GM23338 (cell line): ENCODE results near the gene SLC4A3. TPM values are rescaled to one million over a fixed set of nuclear protein-coding genes. Genes with fewer than 3 reads are reported as not detected.

ENCODE experiments used
- ATAC-seq: fragments of 200-7000 bp; cut with Tn5 transposase; 3 replicates; pipeline ENCODE4 v1.9.1; 2020
- DNase-seq: peaks from one replicate; pipeline ENCODE4 v3.0.0-alpha.2; 2015; ENCODE audit warnings: low spot score
- H2AFZ ChIP-seq: fragments of 200-600 bp; sonication (generic); 2 replicates; pipeline ENCODE4 v1.8.0; 2016; ENCODE audit warnings: antibody characterized with exemption, mild to moderate bottlenecking, moderate library complexity
- H3F3A ChIP-seq: fragments of 200-600 bp; sonication (generic); replicated peaks from 2 replicates; pipeline ENCODE4 v1.8.0; 2017; ENCODE audit warnings: antibody characterized with exemption, mixed run types, low read depth
- H3K27ac ChIP-seq: fragments of 200-600 bp; sonication (generic); 2 replicates; pipeline ENCODE4 v1.6.1; 2016; ENCODE audit warnings: low read depth
- H3K27me3 ChIP-seq: fragments of 200-600 bp; sonication (generic); 2 replicates; pipeline ENCODE4 v1.8.0; 2016; ENCODE audit warnings: mild to moderate bottlenecking, mixed run types, moderate library complexity; ENCODE audit not compliant: insufficient read depth
- H3K36me3 ChIP-seq: fragments of 200-600 bp; sonication (generic); 2 replicates; pipeline ENCODE4 v1.8.0; 2016; ENCODE audit warnings: mild to moderate bottlenecking; ENCODE audit not compliant: insufficient read depth
- H3K4me1 ChIP-seq: fragments of 200-600 bp; sonication (generic); 2 replicates; pipeline ENCODE4 v1.8.0; 2016; ENCODE audit warnings: mild to moderate bottlenecking, moderate library complexity; ENCODE audit not compliant: insufficient read depth
- H3K4me2 ChIP-seq: fragments of 200-600 bp; sonication (generic); 2 replicates; pipeline ENCODE4 v1.7.1; 2017; ENCODE audit warnings: mixed run types
- H3K4me3 ChIP-seq: fragments of 200-600 bp; sonication (generic); 2 replicates; pipeline ENCODE4 v1.6.1; 2016; ENCODE audit warnings: mixed run types
- H3K79me2 ChIP-seq: fragments of 200-600 bp; sonication (generic); replicated peaks from 2 replicates; pipeline ENCODE4 v1.8.0; 2017; ENCODE audit warnings: mild to moderate bottlenecking; ENCODE audit not compliant: insufficient read depth
- H3K9me2 ChIP-seq: fragments of 200-600 bp; sonication (generic); 2 replicates; pipeline ENCODE4 v1.8.0; 2017; ENCODE audit not compliant: insufficient read depth
- H4K20me1 ChIP-seq: fragments of 200-600 bp; sonication (generic); replicated peaks from 2 replicates; pipeline ENCODE4 v1.8.0; 2017; ENCODE audit warnings: mild to moderate bottlenecking; ENCODE audit not compliant: insufficient read depth
- H3K27ac Mint-ChIP-seq: 2 replicates; pipeline ENCODE4 v1.8.0; 2020; ENCODE audit warnings: inconsistent platforms, mild to moderate bottlenecking, moderate library complexity, mixed read lengths
- H3K27me3 Mint-ChIP-seq: 3 replicates; pipeline ENCODE4 v1.8.0; 2022; ENCODE audit warnings: low read depth, mild to moderate bottlenecking, moderate library complexity, mixed read lengths, inconsistent platforms; ENCODE audit not compliant: insufficient read depth, poor library complexity
- H3K36me3 Mint-ChIP-seq: 3 replicates; pipeline ENCODE4 v1.8.0; 2021; ENCODE audit warnings: low read depth, mild to moderate bottlenecking, inconsistent platforms, moderate library complexity, mixed read lengths
- H3K4me1 Mint-ChIP-seq: 3 replicates; pipeline ENCODE4 v1.8.0; 2020; ENCODE audit warnings: mild to moderate bottlenecking, inconsistent platforms, mixed read lengths
- H3K4me3 Mint-ChIP-seq: 3 replicates; pipeline ENCODE4 v1.8.0; 2021; ENCODE audit warnings: moderate library complexity, mild to moderate bottlenecking, inconsistent platforms, mixed read lengths
- H3K9me3 Mint-ChIP-seq: 3 replicates; pipeline ENCODE4 v1.8.0; 2020; ENCODE audit warnings: moderate library complexity, mild to moderate bottlenecking, inconsistent platforms, mixed read lengths
- CREB1 ChIP-seq: fragments of 250-450 bp; sonication (Bioruptor Pico); IDR thresholded peaks from 2 replicates; pipeline ENCODE4 v1.5.0; 2020; ENCODE audit warnings: low read depth, mild to moderate bottlenecking, moderate library complexity
- CTCF ChIP-seq, 2 experiments: fragments of 200-600 bp in 1 of 2; sonication (generic) in 1 of 2; conservative IDR thresholded peaks; 2 replicates each; pipeline versions ENCODE4 v1.5.1 to v1.6.1; 2016 to 2017; ENCODE audit warnings: antibody characterized with exemption in 2 of 2, low read depth in 2 of 2, mild to moderate bottlenecking in 2 of 2, moderate library complexity in 1 of 2
- ETS1 ChIP-seq: IDR thresholded peaks from 2 replicates; pipeline ENCODE4 v1.6.1; 2016; ENCODE audit warnings: antibody characterized with exemption
- EZH2 ChIP-seq: fragments of 200-600 bp; sonication (generic); IDR thresholded peaks from one replicate; pipeline ENCODE4 v1.8.0; 2017; ENCODE audit warnings: antibody characterized with exemption, mild to moderate bottlenecking, low read depth; ENCODE audit not compliant: unreplicated experiment
- EZH2phosphoT487 ChIP-seq: fragments of 200-600 bp; sonication (generic); IDR thresholded peaks from one replicate; pipeline ENCODE4 v1.8.1; 2018; ENCODE audit warnings: antibody characterized with exemption; ENCODE audit not compliant: unreplicated experiment
- JUNB ChIP-seq: IDR thresholded peaks from one replicate; pipeline ENCODE4 v1.6.1; 2016; ENCODE audit warnings: antibody characterized with exemption; ENCODE audit not compliant: unreplicated experiment
- NANOG ChIP-seq: IDR thresholded peaks from 2 replicates; pipeline ENCODE4 v1.6.1; 2016; ENCODE audit warnings: antibody characterized with exemption, borderline replicate concordance
- POLR2AphosphoS5 ChIP-seq: IDR thresholded peaks from 2 replicates; pipeline ENCODE4 v1.6.1; 2016; ENCODE audit warnings: antibody characterized with exemption, low read depth
- STAT1 ChIP-seq: IDR thresholded peaks from one replicate; pipeline ENCODE4 v1.6.1; 2016; ENCODE audit warnings: antibody characterized with exemption; ENCODE audit not compliant: unreplicated experiment
- ZNF114 ChIP-seq: fragments of 250-450 bp; sonication (Bioruptor Pico); IDR thresholded peaks from 2 replicates; pipeline ENCODE4 v1.5.0; 2020; ENCODE audit warnings: mild to moderate bottlenecking, moderate library complexity
- ZNF331 ChIP-seq: fragments of 250-450 bp; sonication (Bioruptor Pico); IDR thresholded peaks from 2 replicates; pipeline ENCODE4 v1.5.0; 2020; ENCODE audit warnings: low read depth, mild to moderate bottlenecking, moderate library complexity
- polyA plus RNA-seq: library from polyadenylated mRNA; unstranded; fragments of >200 nt; fragmentation: Nextera tagmentation; extraction: Ambion mirVana; gene quantifications from 2 replicates; pipeline ENCODE4 v1.2.1, GENCODE V29; 2016
- total RNA-seq: library from RNA; depleted of rRNA; stranded (reverse); fragments of >200 nt; shearing (Covaris generic); gene quantifications from 2 replicates; pipeline ENCODE4 v1.2.3, GENCODE V29; 2014
- TF ChIP-seq, protein P1 (sequence below): IDR thresholded peaks from one replicate; pipeline ENCODE4 v1.6.1; 2018; ENCODE audit warnings: antibody characterized with exemption; ENCODE audit not compliant: unreplicated experiment

SLC4A3 gene
- total and polyA plus RNA-seq, 2 experiments from 2014 or later: 3.6 to 6.8 TPM

- no peak for TF ChIP-seq ZNF114
- no peak for TF ChIP-seq EZH2phosphoT487
- TF ChIP-seq ETS1: no peak
- no peak for TF ChIP-seq EZH2
- no peak for TF ChIP-seq ZNF331
- TF ChIP-seq CREB1 (CRISPR knock-in tag): no peak
Observed at GRCh38 chr2:219621935-219622334, 5.5 kb upstream of the SLC4A3 start (continued).

- no peak for DNase-seq
- no peak for ATAC-seq
- peaks cover 13% of the 10 kb centered on the region for H3K27me3 Mint-ChIP-seq
- H4K20me1 ChIP-seq: no peaks in the 10 kb centered on the region; the same call in 1 of the 2 replicates
- H3K4me1 ChIP-seq: peaks cover 4% of the 10 kb centered on the region; the same call in 1 of the 2 replicates
- no peaks in the 10 kb centered on the region for H3K9me2 ChIP-seq
- H3F3A ChIP-seq: 0 out of 2 replicates have a peak, but pooled peaks cover 5% of the 10 kb centered on the region
- H3K4me3 Mint-ChIP-seq: no peak overlapping the region
- H3K27me3 ChIP-seq: peaks cover 6% of the 10 kb centered on the region; the same call in 1 of the 2 replicates
- TF ChIP-seq ETS1: no peak
- no peaks in the 10 kb centered on the region for H3K36me3 Mint-ChIP-seq
- no peaks in the 10 kb centered on the region for H3K79me2 ChIP-seq
- no peaks in the 10 kb centered on the region for H3K36me3 ChIP-seq
- no peaks in the 10 kb centered on the region for H3K9me3 Mint-ChIP-seq
- no peak overlapping the region for H2AFZ ChIP-seq
- H3K27ac Mint-ChIP-seq: no peak overlapping the region
- no peak overlapping the region for H3K4me2 ChIP-seq
- H3K4me1 Mint-ChIP-seq: peaks cover 6% of the 10 kb centered on the region; the same call in 2 of the 3 replicates
- H3K27ac ChIP-seq: no peak overlapping the region
- no peak overlapping the region for H3K4me3 ChIP-seq
Observed at GRCh38 chr2:219622472-219622871, 5.0 kb upstream of the SLC4A3 start.

GRCh38 chr2:219624565-219624964 lies 2.9 kb upstream of the SLC4A3 start:
- Histone ChIP-seq H2AFZ (no peak overlapping the region), H3K27me3 (peaks cover 6% of the 10 kb centered on the region; the same call in 1 of the 2 replicates), H3K4me2 (no peak overlapping the region), H3K79me2 (no peaks in the 10 kb centered on the region), H3K9me2 (no peaks in the 10 kb centered on the region), H4K20me1 (no peaks in the 10 kb centered on the region; the same call in 1 of the 2 replicates), H3K4me3 (no peak overlapping the region), H3K4me1 (peaks cover 4% of the 10 kb centered on the region), H3K27ac (no peak overlapping the region), H3F3A (0 out of 2 replicates have a peak, but pooled peaks cover 5% of the 10 kb centered on the region), H3K36me3 (no peaks in the 10 kb centered on the region)
- no peaks in the 10 kb centered on the region; the same call in 2 of the 3 replicates for H3K9me3 Mint-ChIP-seq
- H3K4me3 Mint-ChIP-seq: no peak overlapping the region
- no peak overlapping the region for H3K27ac Mint-ChIP-seq
- ATAC-seq (no peak), DNase-seq (no peak)
- H3K27me3 Mint-ChIP-seq: peaks cover 10% of the 10 kb centered on the region
- H3K4me1 Mint-ChIP-seq: peaks cover 6% of the 10 kb centered on the region; the same call in 1 of the 3 replicates
- no peaks in the 10 kb centered on the region for H3K36me3 Mint-ChIP-seq
- TF ChIP-seq NANOG (no peak), ZNF114 (no peak), JUNB (no peak), ETS1 (no peak), POLR2AphosphoS5 (no peak), STAT1 (no peak), CTCF (conservative IDR thresholded peaks at IDR 0.05; ENCODE audit: low read depth in 2 of 2) (no peak), ZNF331 (no peak), EZH2phosphoT487 (no peak), EZH2 (no peak)
- TF ChIP-seq, protein P1, sequence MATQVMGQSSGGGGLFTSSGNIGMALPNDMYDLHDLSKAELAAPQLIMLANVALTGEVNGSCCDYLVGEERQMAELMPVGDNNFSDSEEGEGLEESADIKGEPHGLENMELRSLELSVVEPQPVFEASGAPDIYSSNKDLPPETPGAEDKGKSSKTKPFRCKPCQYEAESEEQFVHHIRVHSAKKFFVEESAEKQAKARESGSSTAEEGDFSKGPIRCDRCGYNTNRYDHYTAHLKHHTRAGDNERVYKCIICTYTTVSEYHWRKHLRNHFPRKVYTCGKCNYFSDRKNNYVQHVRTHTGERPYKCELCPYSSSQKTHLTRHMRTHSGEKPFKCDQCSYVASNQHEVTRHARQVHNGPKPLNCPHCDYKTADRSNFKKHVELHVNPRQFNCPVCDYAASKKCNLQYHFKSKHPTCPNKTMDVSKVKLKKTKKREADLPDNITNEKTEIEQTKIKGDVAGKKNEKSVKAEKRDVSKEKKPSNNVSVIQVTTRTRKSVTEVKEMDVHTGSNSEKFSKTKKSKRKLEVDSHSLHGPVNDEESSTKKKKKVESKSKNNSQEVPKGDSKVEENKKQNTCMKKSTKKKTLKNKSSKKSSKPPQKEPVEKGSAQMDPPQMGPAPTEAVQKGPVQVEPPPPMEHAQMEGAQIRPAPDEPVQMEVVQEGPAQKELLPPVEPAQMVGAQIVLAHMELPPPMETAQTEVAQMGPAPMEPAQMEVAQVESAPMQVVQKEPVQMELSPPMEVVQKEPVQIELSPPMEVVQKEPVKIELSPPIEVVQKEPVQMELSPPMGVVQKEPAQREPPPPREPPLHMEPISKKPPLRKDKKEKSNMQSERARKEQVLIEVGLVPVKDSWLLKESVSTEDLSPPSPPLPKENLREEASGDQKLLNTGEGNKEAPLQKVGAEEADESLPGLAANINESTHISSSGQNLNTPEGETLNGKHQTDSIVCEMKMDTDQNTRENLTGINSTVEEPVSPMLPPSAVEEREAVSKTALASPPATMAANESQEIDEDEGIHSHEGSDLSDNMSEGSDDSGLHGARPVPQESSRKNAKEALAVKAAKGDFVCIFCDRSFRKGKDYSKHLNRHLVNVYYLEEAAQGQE: no peak
